Colonic mucosa (tissue), 4 donors: ENCODE measurements around the gene SUSD4. TPM values are rescaled to one million over a fixed set of nuclear protein-coding genes. Genes with fewer than 3 reads are reported as not detected.

ENCODE experiments used
- DNase-seq: peaks from one replicate; pipeline ENCODE4 v3.0.0-alpha.2; 2020
- H3K27ac ChIP-seq: fragments of 200-600 bp; one replicate; pipeline ENCODE4 v1.8.0; 2021
- H3K27me3 ChIP-seq: fragments of 200-600 bp; one replicate; pipeline ENCODE4 v1.8.0; 2021
- H3K36me3 ChIP-seq: fragments of 200-600 bp; one replicate; pipeline ENCODE4 v1.8.0; 2021
- H3K4me1 ChIP-seq: fragments of 200-600 bp; one replicate; pipeline ENCODE4 v1.8.0; 2021; ENCODE audit warnings: mild to moderate bottlenecking
- H3K4me3 ChIP-seq: fragments of 200-600 bp; one replicate; pipeline ENCODE4 v1.8.0; 2021
- H3K9ac ChIP-seq, 2 donors: one replicate each; pipeline ENCODE4 v1.7.0; 2013; ENCODE audit warnings: control low read depth in 2 of 2, low read depth in 2 of 2, low read length in 2 of 2
- H3K9me3 ChIP-seq: fragments of 200-600 bp; one replicate; pipeline ENCODE4 v1.8.0; 2021
- intact Hi-C: fragments of 100-400 bp; cut with DNase I; formaldehyde crosslinking; loops from one replicate; pipeline ENCODE4 v1.14.1; 2022
- total RNA-seq, 2 donors: library from RNA; stranded (reverse); fragmentation: NEBNext Ultra II Directional in 1 of 2; extraction: Animal tissue kit (Norgen Biotek cat#: 25700) in 1 of 2; gene quantifications; one replicate each; pipeline ENCODE4 v1.2.1, GENCODE V29; 2021
- TF ChIP-seq, protein P1 (sequence below): fragments of 200-600 bp; IDR thresholded peaks from one replicate; pipeline ENCODE4 v1.8.0; 2022; ENCODE audit warnings: antibody characterized with exemption, mild to moderate bottlenecking
- donor health status: healthy.
- donor health status: DM: no; HTN: no; CAD: no.
- donor health status: DM: no; HTN: no; CAD: no.

SUSD4 gene
- total RNA-seq, 2 donors from 2014 or later: 0.15 to 0.37 TPM

DNA sequence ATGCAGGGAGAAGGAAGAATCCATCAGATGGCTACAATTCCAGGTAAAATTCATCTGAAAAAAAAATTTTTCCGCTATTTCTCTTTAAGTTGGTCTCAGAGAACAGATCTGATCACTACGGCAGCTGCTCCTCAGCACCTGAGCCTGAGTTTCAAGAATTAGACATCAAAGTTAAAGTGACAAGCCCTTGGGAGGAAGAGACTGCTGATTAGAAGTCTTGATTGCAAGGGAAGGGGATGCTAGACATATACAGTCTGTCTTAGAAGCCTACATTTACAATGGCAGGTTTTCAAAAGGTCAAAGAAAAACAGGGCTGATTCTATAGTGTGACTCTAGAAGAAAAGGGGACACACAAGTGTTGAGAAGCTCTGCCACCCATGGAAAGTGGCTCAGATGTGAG lies 48.3 kb downstream of the SUSD4 start:
- Histone ChIP-seq H3K9ac (no peak overlapping the region), H3K27ac (no peak overlapping the region), H3K4me1 (no peaks in the 10 kb centered on the region), H3K27me3 (no peaks in the 10 kb centered on the region), H3K4me3 (no peak overlapping the region), H3K9me3 (no peaks in the 10 kb centered on the region), H3K36me3 (no peaks in the 10 kb centered on the region)
- DNase-seq: no peak
- intact Hi-C loops: no loop called here
- TF ChIP-seq, protein P1, sequence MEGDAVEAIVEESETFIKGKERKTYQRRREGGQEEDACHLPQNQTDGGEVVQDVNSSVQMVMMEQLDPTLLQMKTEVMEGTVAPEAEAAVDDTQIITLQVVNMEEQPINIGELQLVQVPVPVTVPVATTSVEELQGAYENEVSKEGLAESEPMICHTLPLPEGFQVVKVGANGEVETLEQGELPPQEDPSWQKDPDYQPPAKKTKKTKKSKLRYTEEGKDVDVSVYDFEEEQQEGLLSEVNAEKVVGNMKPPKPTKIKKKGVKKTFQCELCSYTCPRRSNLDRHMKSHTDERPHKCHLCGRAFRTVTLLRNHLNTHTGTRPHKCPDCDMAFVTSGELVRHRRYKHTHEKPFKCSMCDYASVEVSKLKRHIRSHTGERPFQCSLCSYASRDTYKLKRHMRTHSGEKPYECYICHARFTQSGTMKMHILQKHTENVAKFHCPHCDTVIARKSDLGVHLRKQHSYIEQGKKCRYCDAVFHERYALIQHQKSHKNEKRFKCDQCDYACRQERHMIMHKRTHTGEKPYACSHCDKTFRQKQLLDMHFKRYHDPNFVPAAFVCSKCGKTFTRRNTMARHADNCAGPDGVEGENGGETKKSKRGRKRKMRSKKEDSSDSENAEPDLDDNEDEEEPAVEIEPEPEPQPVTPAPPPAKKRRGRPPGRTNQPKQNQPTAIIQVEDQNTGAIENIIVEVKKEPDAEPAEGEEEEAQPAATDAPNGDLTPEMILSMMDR: no peak

DNA sequence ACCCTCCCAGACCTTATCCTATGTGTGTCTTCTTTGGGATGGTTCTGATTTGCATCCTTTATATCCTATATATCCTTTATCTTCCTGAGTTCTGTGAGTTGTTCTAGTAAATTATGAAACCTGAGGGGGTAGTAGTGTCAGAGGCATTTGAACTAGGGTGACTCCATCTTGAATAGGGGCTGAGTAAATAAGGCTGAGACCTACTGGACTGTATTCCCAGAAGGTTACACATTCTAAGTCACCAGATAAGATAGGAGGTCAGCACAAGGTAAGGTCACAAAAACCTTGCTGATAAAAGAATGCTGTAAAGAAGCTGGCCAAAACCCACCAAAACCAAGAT lies 50.6 kb downstream of the SUSD4 start:
- Histone ChIP-seq H3K4me3 (no peak overlapping the region), H3K4me1 (no peaks in the 10 kb centered on the region), H3K9me3 (no peaks in the 10 kb centered on the region), H3K27ac (no peak overlapping the region), H3K9ac (no peak overlapping the region), H3K27me3 (no peaks in the 10 kb centered on the region), H3K36me3 (no peaks in the 10 kb centered on the region)
- TF ChIP-seq, protein P1: no peak
- DNase-seq: no peak
- intact Hi-C loops: no loop called here

DNA sequence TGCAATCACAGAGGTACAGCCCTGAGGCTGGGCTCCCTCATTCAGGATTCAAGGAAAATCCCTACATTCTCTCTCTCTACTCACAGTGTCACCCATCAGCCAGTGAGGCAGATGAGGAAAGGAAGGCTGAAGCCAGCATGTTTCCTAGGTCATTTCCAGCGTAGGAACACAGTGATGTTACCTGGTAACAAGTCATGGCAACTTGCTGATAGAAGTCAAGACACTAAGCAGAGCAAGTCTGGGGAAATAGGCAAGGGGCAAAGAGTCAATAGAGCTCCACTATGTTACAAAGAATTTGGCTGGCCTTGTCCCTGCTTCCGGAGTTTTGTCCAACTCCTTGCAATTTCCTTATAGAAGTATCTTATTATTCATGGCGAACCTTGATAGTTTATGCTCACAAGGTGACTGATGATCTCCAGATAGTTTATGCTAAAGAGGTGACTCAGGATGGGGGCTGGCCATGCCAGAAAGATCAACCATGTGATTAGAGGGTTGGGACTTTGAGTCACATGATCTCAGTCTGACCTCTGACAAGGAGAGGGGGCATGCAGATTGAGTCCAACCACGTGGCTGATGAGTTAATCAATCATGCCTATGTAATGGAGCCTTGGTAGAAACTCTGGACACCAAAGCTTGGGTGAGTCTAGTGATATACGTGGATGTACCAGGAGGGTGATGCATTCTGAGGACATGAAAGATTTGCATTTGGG lies 51.1 kb downstream of the SUSD4 start:
- no peak overlapping the region for H3K9ac ChIP-seq
- no peak overlapping the region for H3K27ac ChIP-seq
- TF ChIP-seq, protein P1: no peak

DNA sequence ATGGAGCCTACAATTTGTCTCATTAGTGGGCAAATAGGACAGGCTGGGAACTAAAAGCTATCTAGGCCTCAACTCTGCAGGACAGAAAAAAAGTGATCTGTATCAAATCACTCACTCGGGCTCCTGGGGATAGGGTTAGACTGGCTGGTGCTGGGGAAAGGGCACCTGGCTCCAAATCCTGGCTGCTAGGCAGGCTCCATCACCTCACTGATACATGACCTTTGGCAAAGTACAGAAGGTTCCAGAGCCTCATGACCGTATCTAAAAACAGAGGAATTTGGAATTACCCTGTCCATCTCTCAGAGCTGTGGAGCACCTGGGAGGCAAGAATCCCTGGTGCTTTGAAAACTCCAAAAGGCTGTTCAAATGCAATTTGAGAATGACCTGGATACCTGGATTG lies 51.7 kb downstream of the SUSD4 start:
- H3K27me3 ChIP-seq: no peaks in the 10 kb centered on the region
- TF ChIP-seq, protein P1: no peak
- intact Hi-C loops: no loop called here

More for the DNA sequence above, 51.1 kb downstream of the SUSD4 start:
- H3K36me3 ChIP-seq: no peaks in the 10 kb centered on the region
- DNase-seq: no peak
- intact Hi-C loops: no loop called here
- H3K4me1 ChIP-seq: no peaks in the 10 kb centered on the region
- H3K4me3 ChIP-seq: no peak overlapping the region
- H3K9me3 ChIP-seq: no peaks in the 10 kb centered on the region
- no peaks in the 10 kb centered on the region for H3K27me3 ChIP-seq

DNA sequence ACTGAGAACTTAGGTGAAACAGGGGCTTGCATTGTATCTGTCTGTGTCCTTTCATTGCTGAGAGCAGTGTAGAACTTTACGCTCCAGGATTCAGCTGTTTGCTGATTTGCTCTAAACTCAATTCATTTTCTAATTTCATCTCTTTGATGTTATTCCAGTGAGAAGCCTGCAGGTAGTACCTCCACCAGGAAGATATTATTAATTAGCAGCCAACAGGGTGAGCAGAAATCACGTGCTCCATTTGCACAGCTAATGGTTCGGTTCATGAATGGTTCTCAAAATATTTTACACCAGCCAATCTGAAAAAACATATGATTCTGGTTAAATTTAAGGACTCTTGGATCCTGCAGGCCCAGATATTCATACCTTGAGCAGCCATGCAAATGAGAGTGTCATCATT lies 52.1 kb downstream of the SUSD4 start:
- Histone ChIP-seq H3K4me1 (no peaks in the 10 kb centered on the region), H3K27ac (no peak overlapping the region), H3K4me3 (no peak overlapping the region), H3K27me3 (no peaks in the 10 kb centered on the region), H3K36me3 (no peaks in the 10 kb centered on the region), H3K9ac (no peak overlapping the region), H3K9me3 (no peaks in the 10 kb centered on the region)
- TF ChIP-seq, protein P1: no peak
- intact Hi-C loops: no loop called here
- DNase-seq: no peak

More for the DNA sequence above, 51.7 kb downstream of the SUSD4 start:
- Histone ChIP-seq H3K36me3 (no peaks in the 10 kb centered on the region), H3K4me1 (no peaks in the 10 kb centered on the region), H3K4me3 (no peak overlapping the region), H3K9me3 (no peaks in the 10 kb centered on the region), H3K27ac (no peak overlapping the region), H3K9ac (no peak overlapping the region)
- DNase-seq: no peak
